Endothelial cell of umbilical vein (primary cell): Measurements from ENCODE around the gene SERPINA3. TPM values are rescaled to one million over a fixed set of nuclear protein-coding genes. Genes with fewer than 3 reads are reported as not detected.

Experiments
- BruUV-seq: library from RNA; stranded (reverse); fragments of 400-500 nt; replicated peaks from 2 replicates; lab custom pipeline; 2021; lab: Mats Ljungman, UMichigan
- CTCF ChIA-PET: fragments of 300-600, 350-600 bp; sonication (Branson Sonifier 250); formaldehyde crosslinking; loops from one replicate; lab custom pipeline; 2021; ENCODE audit warnings: antibody characterized with exemption, inconsistent platforms; lab: Charles Lee
- POLR2A ChIA-PET: fragments of 300-600, 350-600 bp; sonication (Branson Sonifier 250); formaldehyde crosslinking; loops from one replicate; lab custom pipeline; 2021; ENCODE audit warnings: antibody characterized with exemption, inconsistent platforms; lab: Charles Lee
- DNase-seq: peaks from one replicate; pipeline ENCODE4 v3.0.0-alpha.2; 2011; ENCODE audit warnings: low read depth, low spot score
- FAIRE-seq: peaks from 2 replicates; lab custom pipeline; 2011; peaks lifted over from hg19 to GRCh38; lab: Jason Lieb, UNC
- H2AFZ ChIP-seq: 2 replicates; pipeline ENCODE4 v1.6.0; 2012; ENCODE audit warnings: low read depth, low read length, control low read depth, inconsistent platforms
- H3K27ac ChIP-seq: 2 replicates; pipeline ENCODE4 v1.5.1; 2011; ENCODE audit warnings: low read depth, mild to moderate bottlenecking, control low read depth, low read length, moderate library complexity; ENCODE audit not compliant: insufficient read depth
- H3K27me3 ChIP-seq, 2 experiments: 2 replicates each; pipeline versions ENCODE4 v1.6.0 to v1.6.1; 2011; ENCODE audit warnings: low read length in 2 of 2, mixed read lengths in 1 of 2; ENCODE audit not compliant: control insufficient read depth in 2 of 2, insufficient read depth in 2 of 2
- H3K36me3 ChIP-seq, 2 experiments: 2 replicates in 1 of 2; 3 replicates in 1 of 2; pipeline ENCODE4 v1.5.1; 2011; ENCODE audit warnings: low read length in 2 of 2, mild to moderate bottlenecking in 1 of 2, moderate library complexity in 1 of 2; ENCODE audit not compliant: control insufficient read depth in 2 of 2, insufficient read depth in 2 of 2; ENCODE audit errors: extremely low read depth in 1 of 2
- H3K4me1 ChIP-seq: 3 replicates; pipeline ENCODE4 v1.5.1; 2011; ENCODE audit warnings: mild to moderate bottlenecking, low read length; ENCODE audit not compliant: control insufficient read depth, insufficient read depth; ENCODE audit errors: extremely low read depth
- H3K4me2 ChIP-seq: 2 replicates; pipeline ENCODE4 v1.6.1; 2011; ENCODE audit warnings: low read length, control low read depth, mixed read lengths; ENCODE audit not compliant: insufficient read depth
- H3K4me3 ChIP-seq, 3 experiments: fragments of 200-600 bp in 1 of 3; sonication (generic), shearing (Covaris generic) in 1 of 3; replicated peaks in 1 of 3; 2 replicates each; pipeline ENCODE4 v1.5.1; 2011 to 2016; ENCODE audit warnings: control low read depth in 3 of 3, low read length in 3 of 3, mild to moderate bottlenecking in 2 of 3, inconsistent platforms in 1 of 3, low read depth in 1 of 3, moderate library complexity in 1 of 3; ENCODE audit not compliant: insufficient read depth in 1 of 3
- H3K79me2 ChIP-seq: 2 replicates; pipeline ENCODE4 v1.6.0; 2012; ENCODE audit warnings: low read length, inconsistent platforms; ENCODE audit not compliant: control insufficient read depth, insufficient read depth
- H3K9ac ChIP-seq: replicated peaks from 2 replicates; pipeline ENCODE3; 2011; ENCODE audit warnings: low read length, control low read depth; ENCODE audit not compliant: insufficient read depth; ENCODE audit errors: extremely low read depth
- H3K9me1 ChIP-seq: replicated peaks from 3 replicates; pipeline ENCODE4 v1.6.0; 2011; ENCODE audit warnings: mild to moderate bottlenecking, low read length; ENCODE audit not compliant: control insufficient read depth, insufficient read depth; ENCODE audit errors: extremely low read depth
- H3K9me3 ChIP-seq: replicated peaks from 2 replicates; pipeline ENCODE4 v1.5.1; 2012; ENCODE audit warnings: low read length, inconsistent platforms; ENCODE audit not compliant: control insufficient read depth, insufficient read depth
- H4K20me1 ChIP-seq: replicated peaks from 2 replicates; pipeline ENCODE3; 2011; ENCODE audit warnings: mild to moderate bottlenecking, low read length; ENCODE audit not compliant: control insufficient read depth, insufficient read depth; ENCODE audit errors: extremely low read depth
- CTCF ChIP-seq, 2 donors: IDR thresholded peaks; 1 replicate in 1 of 2; 2 replicates in 1 of 2; pipeline ENCODE4 v1.5.1; 2011; ENCODE audit warnings: low read length in 2 of 2, mild to moderate bottlenecking in 2 of 2, moderate library complexity in 2 of 2, control low read depth in 1 of 2, inconsistent platforms in 1 of 2, low read depth in 1 of 2; ENCODE audit not compliant: insufficient read depth in 1 of 2; ENCODE audit errors: extremely low read depth in 1 of 2
- EZH2 ChIP-seq: IDR thresholded peaks from 2 replicates; pipeline ENCODE4 v1.6.1; 2012; ENCODE audit warnings: borderline replicate concordance, low read depth, mild to moderate bottlenecking, moderate library complexity, low read length, inconsistent platforms; ENCODE audit not compliant: severe bottlenecking
- GATA2 ChIP-seq: IDR thresholded peaks from 2 replicates; pipeline ENCODE4 v1.7.0; 2011; ENCODE audit warnings: low read depth, mild to moderate bottlenecking, moderate library complexity, mixed read lengths, low read length; ENCODE audit not compliant: insufficient read length, insufficient read depth
- JUN ChIP-seq: IDR thresholded peaks from 2 replicates; pipeline ENCODE4 v1.6.1; 2011; ENCODE audit warnings: borderline replicate concordance, low read depth; ENCODE audit not compliant: insufficient read length, insufficient read depth
- MYC ChIP-seq: IDR thresholded peaks from one replicate; pipeline ENCODE4 v1.6.1; 2011; ENCODE audit warnings: mild to moderate bottlenecking, low read depth, low read length
- POLR2A ChIP-seq: IDR thresholded peaks from 2 replicates; pipeline ENCODE4 v1.6.1; 2012; ENCODE audit warnings: low read depth, mild to moderate bottlenecking, control low read depth, low read length
- POLR2AphosphoS5 ChIP-seq: IDR thresholded peaks from 2 replicates; pipeline ENCODE4 v1.6.1; 2012; ENCODE audit warnings: low read depth, mild to moderate bottlenecking, control low read depth, low read length, moderate library complexity; ENCODE audit not compliant: insufficient read depth
- dilution Hi-C: fragments of 300-500 bp; cut with MboI; formaldehyde crosslinking; loops from one replicate; pipeline ENCODE4 v1.15.0; 2019; ENCODE audit warnings: low sequenced_read_pairs; ENCODE audit not compliant: extremely low pct_ligation_motif_present
- intact Hi-C: fragments of 100-400 bp; cut with micrococcal nuclease; formaldehyde crosslinking; loops from one replicate; pipeline ENCODE4 v1.10.0; 2022
- polyA plus RNA-seq, 4 experiments: library from polyadenylated mRNA; depleted of rRNA in 3 of 4; stranded (reverse) in 3 of 4; unstranded in 1 of 4; fragments of >200 nt; gene quantifications; 2 replicates each; pipeline versions ENCODE4 v1.2.1 to v1.2.3, GENCODE V29; 2011 to 2012; ENCODE audit warnings: missing spikeins in 1 of 4
- total RNA-seq: library from RNA; stranded (reverse); gene quantifications from 2 replicates; pipeline ENCODE4 v1.2.3, GENCODE V29; 2021

SERPINA3 gene
- total and polyA plus RNA-seq, 2 donors (not counting 3 experiments of a cell fraction or from before 2014, with no cell fraction given), result not detected

- Histone ChIP-seq H3K4me1 (peaks cover 36% of the 10 kb centered on the region), H3K36me3 (no peaks in the 10 kb centered on the region), H3K79me2 (no peaks in the 10 kb centered on the region), H3K4me3 (no peak overlapping the region), H2AFZ (no peak overlapping the region), H3K9ac (no peak overlapping the region), H3K9me3 (no peaks in the 10 kb centered on the region), H3K27ac (peak overlapping the region; percentile 78), H3K27me3 (no peaks in the 10 kb centered on the region), H3K4me2 (no peak overlapping the region), H3K9me1 (no peaks in the 10 kb centered on the region), H4K20me1 (no peaks in the 10 kb centered on the region)
- TF ChIP-seq POLR2AphosphoS5 (no peak), EZH2 (no peak), POLR2A (no peak), CTCF (IDR thresholded peaks at IDR 0.05; ENCODE audit: extremely low read depth in 1 of 2, insufficient read depth in 1 of 2, low read depth in 1 of 2, low read length in 2 of 2) (no peak), JUN (no peak), GATA2 (no peak), MYC (no peak)
- ChIA-PET POLR2A (no interaction called here), CTCF (interaction anchor here (0.5 kb wide), 1 partner anchor 826 kb away, joined by 3 read pairs; no protein-coding TSS in a partner anchor)
- no TSS peak for BruUV-seq
- DNase-seq (no peak), FAIRE-seq (no peak)
- intact Hi-C loops, result loop anchor here (1.0 to 5.0 kb wide), 3 partner anchors 57 to 932 kb away; no protein-coding TSS in a partner anchor
- dilution Hi-C loops, result no loop called here
These were observed 12.0 kb upstream of the SERPINA3 start for GRCh38 chr14:94600148-94600545.
